ENCODE measurements around the gene MSANTD2. TPM values are rescaled to one million over a fixed set of nuclear protein-coding genes. Genes with fewer than 3 reads are reported as not detected.

MSANTD2 gene
- total and polyA plus RNA-seq, 4 donors: 1.6 to 7.7 (median 2.3) TPM

DNA sequence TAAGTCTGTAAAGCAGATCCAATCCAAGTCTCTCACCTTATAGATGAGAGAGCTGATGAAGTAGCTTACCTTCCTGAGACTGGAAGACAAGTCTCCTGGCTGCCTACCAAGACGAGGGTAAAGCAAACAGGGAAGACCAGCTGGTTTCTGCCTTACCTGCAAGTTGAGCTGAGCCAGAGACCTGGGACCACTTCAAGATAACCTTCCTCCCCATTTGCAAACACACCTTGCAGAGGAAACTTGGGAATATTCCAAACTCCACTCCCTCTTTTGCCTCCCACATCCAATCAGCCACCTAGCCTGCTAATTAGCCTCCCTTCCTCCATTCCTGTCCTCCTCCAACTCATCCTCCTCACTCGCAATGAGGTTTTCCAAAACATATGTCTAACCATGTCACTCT is 41.6 kb upstream of the MSANTD2 start (continued):
- TF ChIP-seq, protein P1, sequence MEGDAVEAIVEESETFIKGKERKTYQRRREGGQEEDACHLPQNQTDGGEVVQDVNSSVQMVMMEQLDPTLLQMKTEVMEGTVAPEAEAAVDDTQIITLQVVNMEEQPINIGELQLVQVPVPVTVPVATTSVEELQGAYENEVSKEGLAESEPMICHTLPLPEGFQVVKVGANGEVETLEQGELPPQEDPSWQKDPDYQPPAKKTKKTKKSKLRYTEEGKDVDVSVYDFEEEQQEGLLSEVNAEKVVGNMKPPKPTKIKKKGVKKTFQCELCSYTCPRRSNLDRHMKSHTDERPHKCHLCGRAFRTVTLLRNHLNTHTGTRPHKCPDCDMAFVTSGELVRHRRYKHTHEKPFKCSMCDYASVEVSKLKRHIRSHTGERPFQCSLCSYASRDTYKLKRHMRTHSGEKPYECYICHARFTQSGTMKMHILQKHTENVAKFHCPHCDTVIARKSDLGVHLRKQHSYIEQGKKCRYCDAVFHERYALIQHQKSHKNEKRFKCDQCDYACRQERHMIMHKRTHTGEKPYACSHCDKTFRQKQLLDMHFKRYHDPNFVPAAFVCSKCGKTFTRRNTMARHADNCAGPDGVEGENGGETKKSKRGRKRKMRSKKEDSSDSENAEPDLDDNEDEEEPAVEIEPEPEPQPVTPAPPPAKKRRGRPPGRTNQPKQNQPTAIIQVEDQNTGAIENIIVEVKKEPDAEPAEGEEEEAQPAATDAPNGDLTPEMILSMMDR (IDR thresholded peaks at IDR 0.05; ENCODE audit: low read depth, low read length, missing input control): no peak
- no peak for TF ChIP-seq SP1 (IDR thresholded peaks at IDR 0.05)
- no peak for TF ChIP-seq JUND (IDR thresholded peaks at IDR 0.05)
- TF ChIP-seq FOXA1 (IDR thresholded peaks at IDR 0.05): no peak
- TF ChIP-seq YY1 (IDR thresholded peaks at IDR 0.05): no peak
- TF ChIP-seq NR2F2 (IDR thresholded peaks at IDR 0.05): no peak
- no peak for TF ChIP-seq RAD21 (IDR thresholded peaks at IDR 0.05)
- no peak for TF ChIP-seq EGR1 (IDR thresholded peaks at IDR 0.05; ENCODE audit: low read depth in 2 of 2)
- no peak for TF ChIP-seq TAF1 (conservative IDR thresholded peaks at IDR 0.05)
- TF ChIP-seq GABPA (IDR thresholded peaks at IDR 0.05 in 1 of 2, conservative IDR thresholded peaks at IDR 0.05 in 1 of 2): no peak
- TF ChIP-seq, protein P2, sequence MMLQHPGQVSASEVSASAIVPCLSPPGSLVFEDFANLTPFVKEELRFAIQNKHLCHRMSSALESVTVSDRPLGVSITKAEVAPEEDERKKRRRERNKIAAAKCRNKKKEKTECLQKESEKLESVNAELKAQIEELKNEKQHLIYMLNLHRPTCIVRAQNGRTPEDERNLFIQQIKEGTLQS (IDR thresholded peaks at IDR 0.05): no peak

DNA sequence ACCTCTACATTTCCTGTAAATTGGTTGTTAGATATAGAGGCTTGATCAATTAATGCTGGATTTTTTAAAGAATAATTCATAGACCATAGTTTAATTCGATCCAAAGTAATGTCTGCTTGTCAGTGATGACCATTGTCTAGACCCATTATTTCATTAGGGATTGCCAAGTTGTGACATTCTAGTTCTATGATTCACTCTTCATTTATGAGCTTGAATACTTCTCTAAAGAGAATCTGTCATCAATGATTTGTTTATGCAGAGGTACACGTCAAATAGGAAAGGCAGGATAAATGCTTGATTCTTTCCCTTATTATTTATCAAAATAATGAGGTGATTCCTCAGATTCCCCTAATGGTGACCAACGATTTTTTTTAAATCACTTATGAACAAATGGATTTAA is 41.0 kb upstream of the MSANTD2 start:
- no peaks in the 10 kb centered on the region for H3K9me3 ChIP-seq (ENCODE audit: control insufficient read depth in 4 of 4, low read length in 3 of 4)
- 28% methylated on average over 3 of the region's 3 CpGs for WGBS
- H3K4me1 ChIP-seq (ENCODE audit: control insufficient read depth in 4 of 4, insufficient read depth in 4 of 4, low read length in 3 of 4): peaks cover 8 to 13% (median 11%) of the 10 kb centered on the region in 4 donors
- H3K4me3 ChIP-seq (ENCODE audit: low read depth in 1 of 3, low read length in 3 of 3): no peak overlapping the region
- no peak overlapping the region for H3K27ac ChIP-seq (ENCODE audit: low read depth in 1 of 2, low read length in 2 of 2)
- no peaks in the 10 kb centered on the region for H3K36me3 ChIP-seq (ENCODE audit: control insufficient read depth in 4 of 4, insufficient read depth in 3 of 4, low read depth in 1 of 4, low read length in 3 of 4)
- no peak for TF ChIP-seq RXRA (IDR thresholded peaks at IDR 0.05)
- H3K9ac ChIP-seq (ENCODE audit: low read depth in 1 of 2, low read length in 2 of 2): no peak overlapping the region
- H3K27me3 ChIP-seq (ENCODE audit: control insufficient read depth in 4 of 4, insufficient read depth in 4 of 4, low read length in 3 of 4): peaks cover 10 to 58% (median 29%) of the 10 kb centered on the region in 4 donors
- DNase-seq (ENCODE audit: low spot score): no peak

DNA sequence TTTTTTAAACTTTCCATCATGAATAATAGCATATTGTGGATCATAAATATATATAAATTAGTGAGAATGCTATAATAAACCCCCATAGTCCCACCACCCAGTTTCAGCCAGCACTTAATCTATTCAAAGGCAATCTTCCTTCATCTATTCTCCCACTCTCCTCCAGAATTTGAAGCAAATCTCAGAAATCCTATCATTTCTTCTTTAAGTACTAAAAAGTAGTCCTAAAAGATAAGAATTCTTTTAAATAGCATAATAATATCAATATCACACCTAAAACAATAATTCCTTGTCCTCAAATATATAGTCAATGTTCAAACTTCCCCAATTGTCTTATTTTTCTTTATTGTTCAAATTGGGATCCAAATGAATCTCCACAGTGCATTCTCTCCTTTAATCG is 40.5 kb upstream of the MSANTD2 start:
- H3K36me3 ChIP-seq (ENCODE audit: control insufficient read depth in 4 of 4, insufficient read depth in 3 of 4, low read depth in 1 of 4, low read length in 3 of 4): no peaks in the 10 kb centered on the region
- no peaks in the 10 kb centered on the region for H3K9me3 ChIP-seq (ENCODE audit: control insufficient read depth in 4 of 4, low read length in 3 of 4)
- peaks cover 8 to 13% (median 12%) of the 10 kb centered on the region in 4 donors for H3K4me1 ChIP-seq (ENCODE audit: control insufficient read depth in 4 of 4, insufficient read depth in 4 of 4, low read length in 3 of 4)
- H3K4me3 ChIP-seq (ENCODE audit: low read depth in 1 of 3, low read length in 3 of 3): no peak overlapping the region
- TF ChIP-seq HNF4A (conservative IDR thresholded peaks at IDR 0.05): no peak
- TF ChIP-seq, protein P3, sequence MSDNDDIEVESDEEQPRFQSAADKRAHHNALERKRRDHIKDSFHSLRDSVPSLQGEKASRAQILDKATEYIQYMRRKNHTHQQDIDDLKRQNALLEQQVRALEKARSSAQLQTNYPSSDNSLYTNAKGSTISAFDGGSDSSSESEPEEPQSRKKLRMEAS (IDR thresholded peaks at IDR 0.05): no peak
- TF ChIP-seq TAF1 (conservative IDR thresholded peaks at IDR 0.05): no peak
- no peak for TF ChIP-seq FOXA1 (IDR thresholded peaks at IDR 0.05)
- no peak for TF ChIP-seq NR2F2 (IDR thresholded peaks at IDR 0.05)
- TF ChIP-seq, protein P4, sequence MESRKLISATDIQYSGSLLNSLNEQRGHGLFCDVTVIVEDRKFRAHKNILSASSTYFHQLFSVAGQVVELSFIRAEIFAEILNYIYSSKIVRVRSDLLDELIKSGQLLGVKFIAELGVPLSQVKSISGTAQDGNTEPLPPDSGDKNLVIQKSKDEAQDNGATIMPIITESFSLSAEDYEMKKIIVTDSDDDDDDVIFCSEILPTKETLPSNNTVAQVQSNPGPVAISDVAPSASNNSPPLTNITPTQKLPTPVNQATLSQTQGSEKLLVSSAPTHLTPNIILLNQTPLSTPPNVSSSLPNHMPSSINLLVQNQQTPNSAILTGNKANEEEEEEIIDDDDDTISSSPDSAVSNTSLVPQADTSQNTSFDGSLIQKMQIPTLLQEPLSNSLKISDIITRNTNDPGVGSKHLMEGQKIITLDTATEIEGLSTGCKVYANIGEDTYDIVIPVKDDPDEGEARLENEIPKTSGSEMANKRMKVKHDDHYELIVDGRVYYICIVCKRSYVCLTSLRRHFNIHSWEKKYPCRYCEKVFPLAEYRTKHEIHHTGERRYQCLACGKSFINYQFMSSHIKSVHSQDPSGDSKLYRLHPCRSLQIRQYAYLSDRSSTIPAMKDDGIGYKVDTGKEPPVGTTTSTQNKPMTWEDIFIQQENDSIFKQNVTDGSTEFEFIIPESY (IDR thresholded peaks at IDR 0.05): no peak
- no peak for TF ChIP-seq HNF4G (IDR thresholded peaks at IDR 0.05)
- no peak for TF ChIP-seq YY1 (IDR thresholded peaks at IDR 0.05)
- TF ChIP-seq, protein P2 (IDR thresholded peaks at IDR 0.05): no peak
- no peak for TF ChIP-seq EGR1 (IDR thresholded peaks at IDR 0.05; ENCODE audit: low read depth in 2 of 2)
- TF ChIP-seq GABPA (IDR thresholded peaks at IDR 0.05 in 1 of 2, conservative IDR thresholded peaks at IDR 0.05 in 1 of 2): no peak
- TF ChIP-seq SP1 (IDR thresholded peaks at IDR 0.05): no peak
- no peak for TF ChIP-seq FOXA2 (IDR thresholded peaks at IDR 0.05)
- H3K9ac ChIP-seq (ENCODE audit: low read depth in 1 of 2, low read length in 2 of 2): no peak overlapping the region
- DNase-seq (ENCODE audit: low spot score): no peak
- H3K27me3 ChIP-seq (ENCODE audit: control insufficient read depth in 4 of 4, insufficient read depth in 4 of 4, low read length in 3 of 4): peaks cover 10 to 57% (median 28%) of the 10 kb centered on the region in 4 donors
- WGBS: 41% methylated on average over 1 of the region's 1 CpG
- H3K27ac ChIP-seq (ENCODE audit: low read depth in 1 of 2, low read length in 2 of 2): no peak overlapping the region

Measured in liver (tissue), 9 donors.